SK-N-SH (cell line): ENCODE data around the gene LXN. TPM values are rescaled to one million over a fixed set of nuclear protein-coding genes. Genes with fewer than 3 reads are reported as not detected.

Experiments used
- EP300 ChIP-seq, 2 experiments: IDR thresholded peaks; 2 replicates each; pipeline versions ENCODE4 v1.4.0 to v1.6.1; 2012; ENCODE audit warnings: borderline replicate concordance in 1 of 2, low read depth in 1 of 2, low read length in 1 of 2
- FOSL2 ChIP-seq: IDR thresholded peaks from 2 replicates; pipeline ENCODE4 v1.4.0; 2012; ENCODE audit warnings: low read depth, mild to moderate bottlenecking, moderate library complexity, borderline replicate concordance
- FOXM1 ChIP-seq: IDR thresholded peaks from 2 replicates; pipeline ENCODE4 v1.4.0; 2012; ENCODE audit warnings: low read depth, mild to moderate bottlenecking
- GABPA ChIP-seq: IDR thresholded peaks from 2 replicates; pipeline ENCODE4 v1.4.0; 2012; ENCODE audit warnings: low read depth, mild to moderate bottlenecking
- GATA2 ChIP-seq: sonication (generic); formaldehyde crosslinking; IDR thresholded peaks from 2 replicates; pipeline ENCODE4 v1.5.0; 2020; ENCODE audit warnings: mild to moderate bottlenecking, missing genetic modification reagents
- JUND ChIP-seq: IDR thresholded peaks from 2 replicates; pipeline ENCODE4 v1.4.0; 2012
- MEF2A ChIP-seq: IDR thresholded peaks from 2 replicates; pipeline ENCODE4 v1.4.0; 2012; ENCODE audit warnings: low read depth, borderline replicate concordance
- MXI1 ChIP-seq: IDR thresholded peaks from 2 replicates; pipeline ENCODE4 v1.6.1; 2012; ENCODE audit warnings: mild to moderate bottlenecking, low read depth, low read length, improper control_type of control experiment
- RFX5 ChIP-seq: IDR thresholded peaks from 2 replicates; pipeline ENCODE4 v1.6.1; 2012; ENCODE audit warnings: mild to moderate bottlenecking, improper control_type of control experiment, low read length
- SIN3A ChIP-seq: IDR thresholded peaks from 2 replicates; pipeline ENCODE4 v1.6.1; 2012; ENCODE audit warnings: low read depth, mild to moderate bottlenecking, low read length, moderate library complexity, borderline replicate concordance
- TCF12 ChIP-seq: IDR thresholded peaks from 2 replicates; pipeline ENCODE4 v1.4.0; 2012
- YY1 ChIP-seq: IDR thresholded peaks from 2 replicates; pipeline ENCODE4 v1.4.0; 2012; ENCODE audit warnings: low read depth, mild to moderate bottlenecking
- polyA plus RNA-seq, 3 experiments: library from polyadenylated mRNA; depleted of rRNA; stranded (reverse); fragments of >200 nt; gene quantifications; 2 replicates each; pipeline ENCODE4 v1.2.3, GENCODE V29; 2012
- TF ChIP-seq, protein P1 (sequence below): fragments of 200-600 bp; sonication (generic); IDR thresholded peaks from 2 replicates; pipeline ENCODE4 v1.6.1; 2017; ENCODE audit warnings: antibody characterized with exemption, mild to moderate bottlenecking, moderate library complexity
- TF ChIP-seq, protein P2 (sequence below): IDR thresholded peaks from 2 replicates; pipeline ENCODE4; 2012
- TF ChIP-seq, protein P3 (sequence below): IDR thresholded peaks from 2 replicates; pipeline ENCODE4 v1.6.1; 2012; ENCODE audit warnings: mild to moderate bottlenecking, low read depth, low read length, moderate library complexity
- TF ChIP-seq, protein P4 (sequence below): IDR thresholded peaks from 2 replicates; pipeline ENCODE4 v1.4.0; 2012; ENCODE audit warnings: low read depth, borderline replicate concordance

Gene LXN
- polyA plus RNA-seq, 1 of the 3 experiments (the other 2 are of a cell fraction), result not detected

DNA sequence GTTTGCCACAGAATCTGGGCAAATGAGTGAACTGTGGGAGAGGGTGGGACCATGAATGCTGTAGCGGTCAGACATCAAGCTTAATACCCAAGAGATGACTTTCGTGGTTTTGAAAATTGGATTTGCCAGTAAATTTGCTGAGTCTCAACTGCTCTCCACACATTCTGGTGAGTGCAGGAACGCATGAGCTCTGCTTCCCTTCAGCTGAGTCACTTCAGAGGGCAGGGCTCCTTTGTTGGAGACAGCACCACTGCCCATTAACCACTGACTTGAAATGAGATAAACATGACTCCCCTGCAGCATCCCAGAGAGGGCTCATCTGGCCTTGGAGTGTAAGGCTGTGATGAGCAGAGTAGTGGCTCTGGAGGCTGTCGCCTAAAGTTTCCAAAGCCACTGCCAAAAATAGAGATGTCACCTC, 37.2 kb upstream of the LXN start (continued):
- TF ChIP-seq, protein P1, sequence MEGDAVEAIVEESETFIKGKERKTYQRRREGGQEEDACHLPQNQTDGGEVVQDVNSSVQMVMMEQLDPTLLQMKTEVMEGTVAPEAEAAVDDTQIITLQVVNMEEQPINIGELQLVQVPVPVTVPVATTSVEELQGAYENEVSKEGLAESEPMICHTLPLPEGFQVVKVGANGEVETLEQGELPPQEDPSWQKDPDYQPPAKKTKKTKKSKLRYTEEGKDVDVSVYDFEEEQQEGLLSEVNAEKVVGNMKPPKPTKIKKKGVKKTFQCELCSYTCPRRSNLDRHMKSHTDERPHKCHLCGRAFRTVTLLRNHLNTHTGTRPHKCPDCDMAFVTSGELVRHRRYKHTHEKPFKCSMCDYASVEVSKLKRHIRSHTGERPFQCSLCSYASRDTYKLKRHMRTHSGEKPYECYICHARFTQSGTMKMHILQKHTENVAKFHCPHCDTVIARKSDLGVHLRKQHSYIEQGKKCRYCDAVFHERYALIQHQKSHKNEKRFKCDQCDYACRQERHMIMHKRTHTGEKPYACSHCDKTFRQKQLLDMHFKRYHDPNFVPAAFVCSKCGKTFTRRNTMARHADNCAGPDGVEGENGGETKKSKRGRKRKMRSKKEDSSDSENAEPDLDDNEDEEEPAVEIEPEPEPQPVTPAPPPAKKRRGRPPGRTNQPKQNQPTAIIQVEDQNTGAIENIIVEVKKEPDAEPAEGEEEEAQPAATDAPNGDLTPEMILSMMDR, result no peak
- TF ChIP-seq, protein P2, sequence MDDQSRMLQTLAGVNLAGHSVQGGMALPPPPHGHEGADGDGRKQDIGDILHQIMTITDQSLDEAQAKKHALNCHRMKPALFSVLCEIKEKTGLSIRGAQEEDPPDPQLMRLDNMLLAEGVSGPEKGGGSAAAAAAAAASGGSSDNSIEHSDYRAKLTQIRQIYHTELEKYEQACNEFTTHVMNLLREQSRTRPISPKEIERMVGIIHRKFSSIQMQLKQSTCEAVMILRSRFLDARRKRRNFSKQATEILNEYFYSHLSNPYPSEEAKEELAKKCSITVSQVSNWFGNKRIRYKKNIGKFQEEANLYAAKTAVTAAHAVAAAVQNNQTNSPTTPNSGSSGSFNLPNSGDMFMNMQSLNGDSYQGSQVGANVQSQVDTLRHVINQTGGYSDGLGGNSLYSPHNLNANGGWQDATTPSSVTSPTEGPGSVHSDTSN, result peak; percentile 85
- TF ChIP-seq MEF2A (no peak), GABPA (no peak), YY1 (no peak), MXI1 (no peak), RFX5 (no peak), FOXM1 (peak; percentile 82), GATA2 (CRISPR knock-in tag) (no peak), EP300 (IDR thresholded peaks at IDR 0.05; ENCODE audit: borderline replicate concordance in 1 of 2, low read depth in 1 of 2, low read length in 1 of 2) (peak; percentile 14 to 67; a peak in 1 of 4 replicates), FOSL2 (peak; percentile 91), SIN3A (no peak; the same call in 1 of the 2 replicates), TCF12 (peak; percentile 92), JUND (peak; percentile 79)
- TF ChIP-seq, protein P3, sequence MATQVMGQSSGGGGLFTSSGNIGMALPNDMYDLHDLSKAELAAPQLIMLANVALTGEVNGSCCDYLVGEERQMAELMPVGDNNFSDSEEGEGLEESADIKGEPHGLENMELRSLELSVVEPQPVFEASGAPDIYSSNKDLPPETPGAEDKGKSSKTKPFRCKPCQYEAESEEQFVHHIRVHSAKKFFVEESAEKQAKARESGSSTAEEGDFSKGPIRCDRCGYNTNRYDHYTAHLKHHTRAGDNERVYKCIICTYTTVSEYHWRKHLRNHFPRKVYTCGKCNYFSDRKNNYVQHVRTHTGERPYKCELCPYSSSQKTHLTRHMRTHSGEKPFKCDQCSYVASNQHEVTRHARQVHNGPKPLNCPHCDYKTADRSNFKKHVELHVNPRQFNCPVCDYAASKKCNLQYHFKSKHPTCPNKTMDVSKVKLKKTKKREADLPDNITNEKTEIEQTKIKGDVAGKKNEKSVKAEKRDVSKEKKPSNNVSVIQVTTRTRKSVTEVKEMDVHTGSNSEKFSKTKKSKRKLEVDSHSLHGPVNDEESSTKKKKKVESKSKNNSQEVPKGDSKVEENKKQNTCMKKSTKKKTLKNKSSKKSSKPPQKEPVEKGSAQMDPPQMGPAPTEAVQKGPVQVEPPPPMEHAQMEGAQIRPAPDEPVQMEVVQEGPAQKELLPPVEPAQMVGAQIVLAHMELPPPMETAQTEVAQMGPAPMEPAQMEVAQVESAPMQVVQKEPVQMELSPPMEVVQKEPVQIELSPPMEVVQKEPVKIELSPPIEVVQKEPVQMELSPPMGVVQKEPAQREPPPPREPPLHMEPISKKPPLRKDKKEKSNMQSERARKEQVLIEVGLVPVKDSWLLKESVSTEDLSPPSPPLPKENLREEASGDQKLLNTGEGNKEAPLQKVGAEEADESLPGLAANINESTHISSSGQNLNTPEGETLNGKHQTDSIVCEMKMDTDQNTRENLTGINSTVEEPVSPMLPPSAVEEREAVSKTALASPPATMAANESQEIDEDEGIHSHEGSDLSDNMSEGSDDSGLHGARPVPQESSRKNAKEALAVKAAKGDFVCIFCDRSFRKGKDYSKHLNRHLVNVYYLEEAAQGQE, result peak; percentile 36
- TF ChIP-seq, protein P4, sequence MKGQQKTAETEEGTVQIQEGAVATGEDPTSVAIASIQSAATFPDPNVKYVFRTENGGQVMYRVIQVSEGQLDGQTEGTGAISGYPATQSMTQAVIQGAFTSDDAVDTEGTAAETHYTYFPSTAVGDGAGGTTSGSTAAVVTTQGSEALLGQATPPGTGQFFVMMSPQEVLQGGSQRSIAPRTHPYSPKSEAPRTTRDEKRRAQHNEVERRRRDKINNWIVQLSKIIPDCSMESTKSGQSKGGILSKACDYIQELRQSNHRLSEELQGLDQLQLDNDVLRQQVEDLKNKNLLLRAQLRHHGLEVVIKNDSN, result no peak
